Stimulated activated CD4-positive, alpha-beta T cell treated with anti-CD3 and anti-CD28 coated beads, Interleukin-15, amount 100 ng/mL, for 48 hours (primary cell): ENCODE measurements around the gene SYCP2.

Source experiments
- DNase-seq, 2 donors: peaks; one replicate each; pipeline ENCODE4 v3.0.0-alpha.2; 2020; ENCODE audit warnings: low read depth in 2 of 2

SYCP2 gene

DNA sequence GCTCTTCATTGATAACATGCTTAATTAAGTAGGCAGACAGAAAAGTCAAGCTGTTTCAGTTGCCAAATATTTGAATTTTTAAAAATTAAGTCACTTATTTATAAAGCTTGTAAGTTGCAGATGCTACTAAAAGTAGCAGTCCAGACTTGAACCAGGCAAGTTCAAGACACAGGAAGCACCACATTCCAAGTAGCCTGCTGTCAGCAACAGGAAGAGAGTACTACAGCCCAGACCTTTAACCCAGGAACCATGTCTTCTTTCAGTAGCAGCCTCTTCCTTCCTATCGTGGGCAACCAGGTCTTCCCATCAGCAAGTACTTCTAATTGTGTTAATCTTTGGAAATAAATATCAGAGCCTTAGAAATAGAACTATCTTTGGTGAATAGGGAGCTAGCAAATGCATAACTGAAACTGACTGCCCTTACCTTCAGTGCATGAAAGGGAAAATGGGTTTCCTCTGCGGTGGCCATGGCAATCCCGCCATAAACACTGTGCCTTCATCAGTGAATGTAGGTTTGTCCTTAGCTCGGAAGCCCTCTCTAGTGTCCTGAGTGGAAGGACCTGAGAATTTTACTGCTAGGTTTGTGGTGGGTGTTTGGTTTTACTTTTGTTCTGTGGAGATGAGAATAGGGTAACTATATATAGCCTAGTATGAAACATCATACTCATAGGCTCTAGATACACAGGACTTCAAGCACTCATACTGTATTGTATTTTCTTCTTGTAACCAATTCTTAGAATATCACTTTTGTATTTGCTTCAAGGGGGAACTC lies 95.6 kb downstream of the SYCP2 start:
- DNase-seq = no peak

DNA sequence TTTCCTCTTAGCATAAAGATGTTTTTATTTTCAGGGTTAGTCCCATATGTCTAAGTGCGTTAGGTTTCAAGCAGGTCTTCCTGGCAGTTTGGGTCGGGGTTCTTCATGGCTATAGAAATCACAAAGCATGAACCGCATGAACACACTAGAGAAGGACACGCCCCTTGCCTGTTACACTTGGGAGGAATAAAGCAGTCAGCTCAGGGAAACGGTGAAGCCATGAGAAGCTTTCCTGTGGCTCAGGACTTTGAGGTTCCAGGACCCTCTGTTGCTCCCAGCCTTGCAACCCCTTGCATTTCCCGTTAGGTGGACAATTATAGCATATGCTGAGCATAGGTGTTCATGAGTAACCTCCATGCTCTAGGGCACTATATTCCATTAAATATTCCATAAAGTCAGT lies 96.7 kb downstream of the SYCP2 start:
- no peak for DNase-seq

DNA sequence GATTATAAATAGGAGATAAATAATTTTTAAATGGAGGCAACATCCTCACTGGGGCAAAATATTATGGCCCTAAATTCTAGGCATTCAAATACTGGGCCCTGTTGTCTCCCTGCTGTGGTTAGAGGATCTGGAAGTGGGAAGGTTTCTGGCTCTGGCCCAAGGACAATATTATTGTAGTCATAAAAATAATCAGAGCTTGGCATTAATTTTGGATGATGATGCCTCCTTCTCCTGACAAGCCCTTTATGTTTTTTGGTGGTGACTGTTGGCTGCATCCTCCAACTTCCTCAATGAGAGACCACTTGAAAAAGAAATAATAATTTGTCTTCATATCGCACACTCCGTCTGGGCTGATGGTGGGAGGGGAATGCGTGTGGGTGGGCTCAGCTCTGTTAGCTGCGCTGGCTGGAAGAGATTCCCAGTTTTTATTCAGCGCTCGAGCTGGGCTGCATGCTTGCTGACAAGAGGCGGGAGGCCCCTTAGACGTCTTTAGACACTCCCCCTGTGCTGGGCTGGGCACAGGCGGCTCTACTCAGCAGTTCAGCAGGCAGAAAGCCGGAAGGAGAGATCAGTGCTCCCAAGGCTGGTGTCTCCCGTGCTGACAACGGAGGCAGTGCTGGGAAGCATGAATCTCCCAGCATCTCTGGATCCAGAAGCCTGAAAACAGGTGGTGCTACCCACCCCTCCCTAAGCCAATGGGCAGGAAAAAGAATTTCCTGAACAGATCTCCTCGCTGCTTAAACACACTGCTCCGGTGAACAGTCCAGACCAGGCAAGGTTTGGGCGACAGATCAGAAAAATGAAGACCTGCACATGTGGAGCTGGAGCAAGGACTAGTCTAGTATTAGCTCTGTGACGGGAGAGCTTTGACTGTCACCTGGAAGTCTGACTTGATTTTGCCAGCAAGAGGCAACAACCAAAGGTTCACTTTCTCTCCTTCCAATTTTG lies 97.7 kb downstream of the SYCP2 start:
- DNase-seq = no peak

GRCh38 chr20:59835057-59835447 lies 98.4 kb downstream of the SYCP2 start:
- DNase-seq = no peak

DNA sequence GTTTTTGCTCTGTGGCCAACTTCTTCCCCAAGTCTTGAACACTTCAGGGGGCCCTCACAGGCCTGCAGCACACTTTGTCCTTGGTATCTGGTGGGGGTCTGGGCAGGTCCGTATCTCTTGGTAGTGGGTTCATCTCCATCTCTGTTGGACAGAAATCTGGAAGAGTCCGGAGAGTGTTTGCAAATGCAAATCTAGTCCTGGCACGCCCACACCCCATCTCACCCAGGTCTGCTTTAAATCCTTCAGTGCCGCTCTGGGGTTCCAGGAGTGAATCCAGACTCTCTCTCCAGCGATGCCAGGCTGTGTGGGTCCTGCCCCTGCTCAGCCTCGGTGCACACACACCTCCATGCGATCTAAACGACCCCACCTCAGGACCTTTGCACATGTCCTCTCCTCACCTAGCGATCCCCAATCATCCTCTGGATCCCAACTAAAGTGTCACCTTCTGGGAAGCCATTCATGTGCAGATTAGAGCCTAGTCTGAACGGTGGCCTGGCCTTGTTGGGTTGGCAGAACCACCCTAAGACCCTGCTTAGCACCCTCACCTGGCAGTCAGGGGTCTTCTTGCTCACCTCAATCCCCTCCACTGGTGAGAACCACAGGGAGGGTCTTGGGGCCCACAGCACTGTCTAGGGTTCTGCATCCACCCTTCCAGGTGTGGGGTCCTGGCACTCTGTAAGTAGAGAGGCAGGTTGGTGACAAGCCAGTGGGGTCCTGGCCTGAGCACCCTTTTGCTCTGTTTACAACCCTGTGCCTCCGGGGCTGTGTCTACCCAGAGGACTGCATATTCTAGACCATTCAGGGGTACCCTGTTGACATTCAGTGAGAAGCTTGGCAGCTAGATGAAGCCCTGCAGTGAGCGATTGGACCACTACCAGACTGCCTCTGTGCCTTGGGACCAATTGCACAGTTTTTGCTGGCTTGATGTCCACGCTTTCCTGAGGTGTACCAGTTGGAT lies 100.8 kb downstream of the SYCP2 start:
- no peak for DNase-seq

GRCh38 chr20:59831916-59832270 lies 101.5 kb downstream of the SYCP2 start:
- no peak for DNase-seq

DNA sequence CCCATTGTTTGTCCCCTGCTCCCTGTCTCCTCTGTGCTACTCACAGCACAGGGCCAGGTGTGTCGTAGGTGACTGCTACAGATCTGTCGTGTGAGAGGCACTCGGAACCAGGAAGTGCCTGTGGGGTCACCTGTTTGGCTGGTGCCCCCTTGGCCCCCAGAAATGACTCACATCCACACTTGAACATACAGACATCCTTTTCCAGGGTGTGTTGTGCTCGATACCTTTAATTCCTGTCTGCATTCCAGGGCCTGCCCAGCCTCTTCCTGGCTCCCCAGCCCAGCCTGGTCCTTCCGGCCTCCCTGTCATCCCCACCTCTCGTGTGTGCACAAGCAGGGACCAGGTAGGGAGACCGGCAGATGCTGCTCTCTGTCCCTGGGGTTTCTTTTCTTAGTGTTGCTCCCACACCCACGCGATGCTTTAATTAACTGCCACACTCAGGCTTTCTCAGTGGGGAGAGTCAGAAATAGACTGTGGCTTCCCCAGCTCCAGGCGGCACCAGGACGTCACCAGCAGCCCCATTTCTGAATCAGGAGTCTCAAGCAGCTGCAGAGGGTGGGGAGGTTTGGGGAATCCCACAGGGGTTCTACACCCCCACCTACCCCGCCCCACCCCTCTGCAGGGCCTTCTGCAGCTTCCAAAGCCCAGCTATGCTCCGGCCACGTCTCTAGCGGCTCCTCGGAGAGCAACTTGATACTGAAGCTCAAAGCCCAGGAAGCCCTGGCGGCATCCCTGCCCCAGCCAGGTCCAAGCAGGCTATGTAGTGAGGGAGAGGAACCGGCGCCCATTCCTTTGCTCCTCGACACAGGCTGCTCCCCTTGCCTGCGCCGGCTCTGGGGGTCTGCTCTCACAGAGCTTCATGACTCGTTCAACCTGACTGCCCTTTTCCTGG lies 102.2 kb downstream of the SYCP2 start:
- DNase-seq = no peak

- DNase-seq = no peak
These were observed 102.8 kb downstream of the SYCP2 start for GRCh38 chr20:59830665-59831023.

- no peak for DNase-seq
These were observed 103.4 kb downstream of the SYCP2 start for GRCh38 chr20:59829786-59830664.

GRCh38 chr20:59829054-59829785 lies 104.2 kb downstream of the SYCP2 start:
- no peak for DNase-seq

GRCh38 chr20:59828125-59829053 lies 105.0 kb downstream of the SYCP2 start:
- no peak for DNase-seq

- DNase-seq = no peak
These were observed 106.0 kb downstream of the SYCP2 start for GRCh38 chr20:59827138-59828056.

DNA sequence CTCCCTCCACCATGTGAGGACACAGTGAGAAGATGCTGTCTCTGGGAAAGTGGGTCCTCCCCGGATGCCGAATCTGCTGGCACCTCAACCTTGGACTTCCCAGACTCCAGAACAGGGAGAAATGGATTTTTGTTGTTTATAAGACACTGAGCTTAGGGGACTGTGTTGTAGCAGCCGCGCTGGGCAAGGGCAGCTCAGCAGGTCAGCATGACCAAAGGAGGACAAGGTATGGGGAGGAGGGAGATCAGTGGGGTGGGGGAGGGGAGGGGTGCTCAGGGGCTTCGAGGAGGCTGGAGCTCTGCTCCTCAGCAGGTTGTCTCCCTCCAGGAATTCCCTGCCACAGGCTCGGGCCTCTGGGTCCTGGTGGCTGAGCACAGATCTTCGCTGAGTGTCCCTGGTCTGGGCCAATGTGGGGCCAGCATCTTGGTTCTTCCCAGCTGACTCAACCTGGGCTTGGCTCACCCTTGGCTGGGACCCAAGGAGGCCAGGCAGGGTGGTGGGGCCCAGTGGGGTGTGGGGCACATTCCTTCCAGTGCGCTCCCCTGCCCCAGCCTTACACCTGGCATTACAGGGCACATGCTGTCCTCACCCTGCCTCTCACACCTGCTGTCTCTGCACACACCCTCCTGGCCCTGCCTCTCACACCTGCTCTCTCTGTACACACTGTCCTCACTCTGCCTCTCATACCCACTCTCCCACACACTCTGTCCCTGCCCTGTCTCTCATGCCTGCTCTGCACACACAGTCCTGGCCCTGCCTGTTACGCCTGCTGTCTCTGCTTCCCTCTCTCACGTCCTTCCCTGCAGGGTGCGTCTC lies 107.3 kb downstream of the SYCP2 start:
- DNase-seq = no peak

- DNase-seq = no peak
These were observed 107.9 kb downstream of the SYCP2 start for GRCh38 chr20:59825563-59825920.

- no peak for DNase-seq
These were observed 108.5 kb downstream of the SYCP2 start for GRCh38 chr20:59824711-59825562.
